ENCODE results near the gene GMIP.

DNA sequence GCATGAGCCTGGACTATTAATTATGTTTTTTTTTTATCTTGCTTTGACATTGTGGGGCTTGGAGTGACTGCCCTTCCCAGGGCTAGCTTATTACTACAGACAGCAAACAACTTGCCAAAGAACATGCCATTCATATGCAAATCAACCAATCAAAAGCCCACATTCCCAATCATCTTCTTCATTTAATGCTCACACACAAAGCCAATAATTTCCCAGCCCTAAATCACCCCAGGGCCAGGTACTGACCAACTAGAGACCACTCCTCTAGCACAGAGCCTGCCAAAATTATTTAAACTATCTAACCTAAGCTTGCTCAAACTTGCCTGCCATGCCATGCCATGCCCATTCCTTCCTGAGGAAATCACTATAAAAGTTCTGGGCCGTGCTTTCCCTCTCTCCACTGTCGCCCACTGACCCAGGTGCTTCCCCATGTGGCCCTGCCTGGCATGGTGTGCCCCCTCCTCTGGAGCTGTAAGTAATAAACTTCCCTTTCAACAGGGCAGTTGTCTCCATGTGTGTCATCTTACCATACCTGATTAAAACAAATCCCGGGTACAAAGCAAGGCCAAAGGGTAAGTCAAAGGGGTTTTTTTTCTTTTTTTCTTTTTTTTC lies 40.6 kb downstream of the GMIP start:
- TF ChIP-seq EZH2 (IDR thresholded peaks at IDR 0.05; ENCODE audit: insufficient read depth, poor library complexity, severe bottlenecking) (no peak), EZH2phosphoT487 (IDR thresholded peaks at IDR 0.05; ENCODE audit: insufficient read depth, low read depth) (no peak)
